Mononuclear cell (primary cell): ENCODE measurements around the gene DNAH8. TPM values are rescaled to one million over a fixed set of nuclear protein-coding genes. Genes with fewer than 3 reads are reported as not detected.

Experiments used
- H3K27me3 ChIP-seq: 2 replicates; pipeline ENCODE4 v1.6.0; 2011; ENCODE audit warnings: low read length, control low read depth; ENCODE audit not compliant: insufficient read depth
- H3K4me1 ChIP-seq: 2 replicates; pipeline ENCODE4 v1.5.1; 2011; ENCODE audit warnings: mild to moderate bottlenecking, low read length, control low read depth; ENCODE audit not compliant: insufficient read depth
- H3K4me3 ChIP-seq: 2 replicates; pipeline ENCODE4 v1.5.1; 2011; ENCODE audit warnings: mild to moderate bottlenecking, low read length, moderate library complexity
- H3K9me3 ChIP-seq: 2 replicates; pipeline ENCODE4 v1.5.1; 2011; ENCODE audit warnings: low read depth, mild to moderate bottlenecking, control low read depth, low read length
- total RNA-seq: library from RNA; depleted of rRNA; stranded (reverse); fragments of >200 nt; gene quantifications from one replicate; pipeline ENCODE4 v1.2.3, GENCODE V29; 2012

The DNAH8 gene
- total RNA-seq, 1 donor, result 0.10 TPM

GRCh38 chr6:39057251-39058155 lies 342.4 kb downstream of the DNAH8 start:
- Histone ChIP-seq H3K4me3 (no peak overlapping the region), H3K4me1 (no peaks in the 10 kb centered on the region), H3K27me3 (no peaks in the 10 kb centered on the region), H3K9me3 (no peaks in the 10 kb centered on the region)

- no peaks in the 10 kb centered on the region for H3K4me1 ChIP-seq
- no peak overlapping the region for H3K4me3 ChIP-seq
- no peaks in the 10 kb centered on the region for H3K27me3 ChIP-seq
- no peaks in the 10 kb centered on the region for H3K9me3 ChIP-seq
Measured at GRCh38 chr6:39058471-39059147, 343.5 kb downstream of the DNAH8 start.

- Histone ChIP-seq H3K4me3 (no peak overlapping the region), H3K27me3 (no peaks in the 10 kb centered on the region), H3K9me3 (no peaks in the 10 kb centered on the region), H3K4me1 (no peaks in the 10 kb centered on the region)
Measured at GRCh38 chr6:39059496-39060310, 344.6 kb downstream of the DNAH8 start.

- H3K4me1 ChIP-seq, result no peaks in the 10 kb centered on the region
- no peaks in the 10 kb centered on the region for H3K9me3 ChIP-seq
- no peak overlapping the region for H3K4me3 ChIP-seq
- no peaks in the 10 kb centered on the region for H3K27me3 ChIP-seq
Measured at GRCh38 chr6:39060467-39061160, 345.5 kb downstream of the DNAH8 start.

- Histone ChIP-seq H3K4me1 (no peaks in the 10 kb centered on the region), H3K4me3 (no peak overlapping the region), H3K27me3 (no peaks in the 10 kb centered on the region), H3K9me3 (no peaks in the 10 kb centered on the region)
Measured at GRCh38 chr6:39061182-39061581, 346.1 kb downstream of the DNAH8 start.

GRCh38 chr6:39061588-39061987 lies 346.5 kb downstream of the DNAH8 start:
- no peaks in the 10 kb centered on the region for H3K27me3 ChIP-seq
- no peaks in the 10 kb centered on the region for H3K4me1 ChIP-seq
- H3K9me3 ChIP-seq, result no peaks in the 10 kb centered on the region
- no peak overlapping the region for H3K4me3 ChIP-seq

GRCh38 chr6:39062014-39062740 lies 347.1 kb downstream of the DNAH8 start:
- H3K27me3 ChIP-seq, result no peaks in the 10 kb centered on the region
- H3K9me3 ChIP-seq, result no peaks in the 10 kb centered on the region
- H3K4me1 ChIP-seq, result no peaks in the 10 kb centered on the region
- no peak overlapping the region for H3K4me3 ChIP-seq

GRCh38 chr6:39063526-39063925 lies 348.4 kb downstream of the DNAH8 start:
- H3K27me3 ChIP-seq, result no peaks in the 10 kb centered on the region
- no peaks in the 10 kb centered on the region for H3K9me3 ChIP-seq
- H3K4me1 ChIP-seq, result no peaks in the 10 kb centered on the region
- H3K4me3 ChIP-seq, result no peak overlapping the region

GRCh38 chr6:39065561-39065960 lies 350.4 kb downstream of the DNAH8 start:
- Histone ChIP-seq H3K4me3 (no peak overlapping the region), H3K4me1 (no peaks in the 10 kb centered on the region), H3K9me3 (no peaks in the 10 kb centered on the region), H3K27me3 (no peaks in the 10 kb centered on the region)

- H3K4me3 ChIP-seq, result no peak overlapping the region
- no peaks in the 10 kb centered on the region for H3K9me3 ChIP-seq
- H3K27me3 ChIP-seq, result no peaks in the 10 kb centered on the region
- no peaks in the 10 kb centered on the region for H3K4me1 ChIP-seq
Measured at GRCh38 chr6:39068391-39068790, 353.3 kb downstream of the DNAH8 start.

GRCh38 chr6:39072830-39073229 lies 357.7 kb downstream of the DNAH8 start:
- H3K4me1 ChIP-seq, result no peaks in the 10 kb centered on the region
- H3K27me3 ChIP-seq, result no peaks in the 10 kb centered on the region
- no peaks in the 10 kb centered on the region for H3K9me3 ChIP-seq
- no peak overlapping the region for H3K4me3 ChIP-seq

GRCh38 chr6:39073471-39074355 lies 358.6 kb downstream of the DNAH8 start:
- Histone ChIP-seq H3K4me3 (no peak overlapping the region), H3K4me1 (no peaks in the 10 kb centered on the region), H3K27me3 (no peaks in the 10 kb centered on the region), H3K9me3 (no peaks in the 10 kb centered on the region)

GRCh38 chr6:39074486-39074885 lies 359.4 kb downstream of the DNAH8 start:
- Histone ChIP-seq H3K27me3 (no peaks in the 10 kb centered on the region), H3K4me3 (no peak overlapping the region), H3K4me1 (no peaks in the 10 kb centered on the region), H3K9me3 (no peaks in the 10 kb centered on the region)
